IMR-90 (cell line): ENCODE data around the gene AMER2. TPM values are rescaled to one million over a fixed set of nuclear protein-coding genes. Genes with fewer than 3 reads are reported as not detected.

Experiments
- ATAC-seq: fragments of 200-7000 bp; cut with Tn5 transposase; 2 replicates; pipeline ENCODE4 v1.9.1; 2020; ENCODE audit warnings: low read depth, mild to moderate bottlenecking, moderate library complexity
- BruUV-seq: library from RNA; stranded (reverse); fragments of 400-500 nt; replicated peaks from 2 replicates; lab custom pipeline; 2021; lab: Mats Ljungman, UMichigan
- CTCF ChIA-PET: fragments of 300-600 bp; formaldehyde crosslinking; extraction: SDS; loops from one replicate; lab custom pipeline; 2021; ENCODE audit warnings: antibody characterized with exemption; lab: Yijun Ruan, JAX
- POLR2A ChIA-PET: fragments of 300-600 bp; sonication (Branson Sonifier 250); formaldehyde crosslinking; loops from one replicate; lab custom pipeline; 2022; ENCODE audit warnings: antibody characterized with exemption; ENCODE audit not compliant: unreplicated experiment; lab: Charles Lee
- DNase-seq: peaks from one replicate; pipeline ENCODE4 v3.0.0; 2013
- H2AFZ ChIP-seq: replicated peaks from 2 replicates; pipeline ENCODE3; 2013; ENCODE audit warnings: low read length, mild to moderate bottlenecking; ENCODE audit not compliant: poor library complexity
- H2AK5ac ChIP-seq: 2 replicates; pipeline ENCODE4 v1.6.1; 2013; ENCODE audit warnings: low read depth, low read length, inconsistent platforms
- H2AK9ac ChIP-seq: replicated peaks from 2 replicates; pipeline ENCODE3; 2013; ENCODE audit warnings: mild to moderate bottlenecking, low read depth, low read length, moderate library complexity; ENCODE audit not compliant: poor library complexity
- H2BK120ac ChIP-seq: 2 replicates; pipeline ENCODE4 v1.6.1; 2013; ENCODE audit warnings: low read depth, low read length, inconsistent platforms
- H2BK15ac ChIP-seq: 3 replicates; pipeline ENCODE4 v1.6.1; 2013; ENCODE audit warnings: low read depth, low read length, inconsistent platforms
- H2BK20ac ChIP-seq: 2 replicates; pipeline ENCODE4 v1.6.1; 2013; ENCODE audit warnings: low read depth, mild to moderate bottlenecking, inconsistent platforms, low read length, moderate library complexity
- H2BK5ac ChIP-seq: 2 replicates; pipeline ENCODE4 v1.6.1; 2013; ENCODE audit warnings: mild to moderate bottlenecking, low read depth, low read length, inconsistent platforms; ENCODE audit not compliant: poor library complexity, severe bottlenecking
- H3K14ac ChIP-seq: replicated peaks from 2 replicates; pipeline ENCODE4 v1.6.1; 2013; ENCODE audit warnings: low read depth, low read length, inconsistent platforms
- H3K18ac ChIP-seq: 2 replicates; pipeline ENCODE4 v1.6.1; 2013; ENCODE audit warnings: low read depth, low read length, control low read depth
- H3K23ac ChIP-seq: 2 replicates; pipeline ENCODE4 v1.6.1; 2013; ENCODE audit warnings: low read depth, low read length, inconsistent platforms
- H3K27ac ChIP-seq: 2 replicates; pipeline ENCODE4 v1.5.1; 2013; ENCODE audit warnings: mild to moderate bottlenecking, control low read depth, low read length; ENCODE audit not compliant: insufficient read depth
- H3K27me3 ChIP-seq: 2 replicates; pipeline ENCODE4 v1.6.1; 2013; ENCODE audit warnings: low read length; ENCODE audit not compliant: control insufficient read depth, insufficient read depth
- H3K36me3 ChIP-seq: 2 replicates; pipeline ENCODE4 v1.6.1; 2013; ENCODE audit warnings: low read length, mixed read lengths; ENCODE audit not compliant: control insufficient read depth, insufficient read depth
- H3K4ac ChIP-seq: 2 replicates; pipeline ENCODE4 v1.6.1; 2013; ENCODE audit warnings: low read depth, low read length, inconsistent platforms
- H3K4me1 ChIP-seq: 2 replicates; pipeline ENCODE4 v1.6.1; 2013; ENCODE audit warnings: low read length, mixed read lengths; ENCODE audit not compliant: control insufficient read depth, insufficient read depth
- H3K4me2 ChIP-seq: 2 replicates; pipeline ENCODE4 v1.6.1; 2013; ENCODE audit warnings: low read depth, mild to moderate bottlenecking, control low read depth, low read length, moderate library complexity
- H3K4me3 ChIP-seq: 2 replicates; pipeline ENCODE4 v1.5.1; 2013; ENCODE audit warnings: low read depth, mild to moderate bottlenecking, control low read depth, low read length, moderate library complexity; ENCODE audit not compliant: insufficient read depth
- H3K56ac ChIP-seq: 2 replicates; pipeline ENCODE4 v1.6.1; 2013; ENCODE audit warnings: low read length, inconsistent platforms; ENCODE audit not compliant: insufficient read depth; ENCODE audit errors: extremely low read depth
- H3K79me1 ChIP-seq, 2 experiments: 2 replicates each; pipeline ENCODE4 v1.6.1; 2013; ENCODE audit warnings: low read length in 2 of 2, inconsistent platforms in 1 of 2, low read depth in 1 of 2
- H3K9ac ChIP-seq: 2 replicates; pipeline ENCODE4 v1.6.1; 2013; ENCODE audit warnings: low read depth, low read length, control low read depth
- H3K9me1 ChIP-seq: 2 replicates; pipeline ENCODE4 v1.6.1; 2013; ENCODE audit warnings: low read length, inconsistent platforms; ENCODE audit not compliant: insufficient read depth
- H3K9me3 ChIP-seq: 2 replicates; pipeline ENCODE4 v1.6.1; 2013; ENCODE audit warnings: low read length; ENCODE audit not compliant: control insufficient read depth, insufficient read depth
- H4K20me1 ChIP-seq: 2 replicates; pipeline ENCODE4 v1.6.1; 2013; ENCODE audit warnings: low read length, inconsistent platforms; ENCODE audit not compliant: insufficient read depth
- H4K5ac ChIP-seq: 2 replicates; pipeline ENCODE4 v1.6.1; 2013; ENCODE audit warnings: mild to moderate bottlenecking, low read depth, low read length, control low read depth
- H4K8ac ChIP-seq, 2 experiments: 2 replicates each; pipeline ENCODE4 v1.6.1; 2013; ENCODE audit warnings: low read depth in 2 of 2, low read length in 2 of 2, control low read depth in 1 of 2, inconsistent platforms in 1 of 2
- H4K91ac ChIP-seq: 2 replicates; pipeline ENCODE4 v1.6.1; 2013; ENCODE audit warnings: low read depth, low read length, inconsistent platforms; ENCODE audit not compliant: insufficient read depth
- BHLHE40 ChIP-seq: fragments of 150-350 bp; IDR thresholded peaks from 2 replicates; pipeline ENCODE4 v1.6.1; 2016; ENCODE audit warnings: mild to moderate bottlenecking, low read depth, low read length
- CEBPB ChIP-seq: IDR thresholded peaks from 2 replicates; pipeline ENCODE4 v1.6.1; 2012; ENCODE audit warnings: low read depth, low read length, improper control_type of control experiment
- CHD1 ChIP-seq: IDR thresholded peaks from 2 replicates; pipeline ENCODE4 v1.6.1; 2012; ENCODE audit warnings: low read depth, low read length, improper control_type of control experiment
- CTCF ChIP-seq: conservative IDR thresholded peaks from 2 replicates; pipeline ENCODE4 v1.5.1; 2012; ENCODE audit warnings: mild to moderate bottlenecking, low read depth, low read length, improper control_type of control experiment
- ELK1 ChIP-seq: fragments of 150-350 bp; IDR thresholded peaks from 2 replicates; pipeline ENCODE4 v1.6.1; 2016; ENCODE audit warnings: low read depth, mild to moderate bottlenecking, low read length, moderate library complexity, borderline replicate concordance
- MAFK ChIP-seq: IDR thresholded peaks from 2 replicates; pipeline ENCODE4 v1.6.1; 2012; ENCODE audit warnings: low read depth, low read length, improper control_type of control experiment
- MAZ ChIP-seq: IDR thresholded peaks from 2 replicates; pipeline ENCODE4 v1.6.1; 2012; ENCODE audit warnings: low read depth, mild to moderate bottlenecking, low read length, improper control_type of control experiment, moderate library complexity, borderline replicate concordance
- MXI1 ChIP-seq: IDR thresholded peaks from 2 replicates; pipeline ENCODE4 v1.6.1; 2012; ENCODE audit warnings: low read depth, mild to moderate bottlenecking, low read length, moderate library complexity, borderline replicate concordance
- NFE2L2 ChIP-seq: fragments of 150-350 bp; IDR thresholded peaks from 2 replicates; pipeline ENCODE4 v1.6.1; 2016; ENCODE audit warnings: low read depth, mild to moderate bottlenecking, low read length
- POLR2A ChIP-seq: IDR thresholded peaks from 2 replicates; pipeline ENCODE4 v1.6.1; 2012; ENCODE audit warnings: mild to moderate bottlenecking, low read depth, low read length
- RAD21 ChIP-seq: IDR thresholded peaks from 2 replicates; pipeline ENCODE4 v1.6.1; 2012; ENCODE audit warnings: low read length, improper control_type of control experiment
- RCOR1 ChIP-seq: IDR thresholded peaks from 2 replicates; pipeline ENCODE4 v1.6.1; 2012; ENCODE audit warnings: mild to moderate bottlenecking, low read length, improper control_type of control experiment; ENCODE audit not compliant: insufficient replicate concordance
- RFX5 ChIP-seq: IDR thresholded peaks from 2 replicates; pipeline ENCODE4 v1.8.0; 2012; ENCODE audit warnings: low read depth, mild to moderate bottlenecking, low read length, moderate library complexity
- SMC3 ChIP-seq: fragments of 150-350 bp; IDR thresholded peaks from 2 replicates; pipeline ENCODE4 v1.6.1; 2016; ENCODE audit warnings: low read depth, mild to moderate bottlenecking, antibody characterized with exemption, low read length, moderate library complexity
- USF2 ChIP-seq: fragments of 150-350 bp; IDR thresholded peaks from 2 replicates; pipeline ENCODE4 v1.6.1; 2017; ENCODE audit warnings: mild to moderate bottlenecking, antibody characterized with exemption, low read length, low read depth
- WGBS, 2 experiments: methylation state at CpG; one replicate each; pipeline versions ENCODE4 v1.1.5 to v1.1.7; 2013; ENCODE audit warnings: missing lambda C conversion rate in 2 of 2; ENCODE audit not compliant: insufficient read length in 1 of 2; ENCODE audit errors: extremely low coverage in 2 of 2; 5-methylcytosine and 5-hydroxymethylcytosine counted together
- dilution Hi-C: fragments of 300-500 bp; cut with HindIII; formaldehyde crosslinking; loops from one replicate; pipeline ENCODE4 v1.14.3; 2018; ENCODE audit warnings: low sequenced_read_pairs; ENCODE audit not compliant: unreplicated experiment
- in situ Hi-C: fragments of 300-500 bp; cut with MboI; formaldehyde crosslinking; loops from 3 replicates; pipeline ENCODE4 v1.14.3; 2019; ENCODE audit warnings: low sequenced_read_pairs, inconsistent platforms, mixed read lengths
- intact Hi-C: fragments of 100-400 bp; cut with micrococcal nuclease; formaldehyde crosslinking; loops from 2 replicates; pipeline ENCODE4 v1.10.0; 2022
- polyA plus RNA-seq, 3 experiments: library from polyadenylated mRNA; depleted of rRNA; stranded (reverse); fragments of >200 nt; gene quantifications; 2 replicates each; pipeline ENCODE4 v1.2.3, GENCODE V29; 2012; ENCODE audit warnings: low replicate concordance in 1 of 3
- total RNA-seq: library from RNA; depleted of rRNA; stranded (reverse); fragments of >200 nt; gene quantifications from 2 replicates; pipeline ENCODE4 v1.2.3, GENCODE V29; 2012

The AMER2 gene
- total and polyA plus RNA-seq, 2 of the 4 experiments (the other 2 are of a cell fraction), result not detected

- H3K9ac ChIP-seq, result no peak overlapping the region
- H3K27ac ChIP-seq, result no peak overlapping the region
- H2AK5ac ChIP-seq, result no peak overlapping the region
- DNase-seq (no peak), ATAC-seq (no peak)
- no peak overlapping the region for H4K8ac ChIP-seq
- CTCF ChIA-PET, result no interaction called here
- no peak overlapping the region for H3K23ac ChIP-seq
- intact Hi-C loops (no loop called here), dilution Hi-C loops (no loop called here), in situ Hi-C loops (no loop called here)
- no peak overlapping the region for H3K56ac ChIP-seq
- H3K14ac ChIP-seq, result no peak overlapping the region
- no peaks in the 10 kb centered on the region for H3K9me1 ChIP-seq
- no peaks in the 10 kb centered on the region for H3K4me1 ChIP-seq
- no peak overlapping the region for H2BK20ac ChIP-seq
- H3K79me1 ChIP-seq, result no peaks in the 10 kb centered on the region
- H3K4me2 ChIP-seq, result no peak overlapping the region
- H4K91ac ChIP-seq, result no peak overlapping the region
- no peaks in the 10 kb centered on the region for H4K20me1 ChIP-seq
- POLR2A ChIA-PET, result no interaction called here
- H3K4me3 ChIP-seq, result no peak overlapping the region
- BruUV-seq, result no TSS peak
- H3K36me3 ChIP-seq, result no peaks in the 10 kb centered on the region
- H2BK15ac ChIP-seq, result no peak overlapping the region
- TF ChIP-seq SMC3, result no peak
- no peak for TF ChIP-seq NFE2L2
- TF ChIP-seq MXI1, result no peak
- TF ChIP-seq POLR2A, result no peak
- TF ChIP-seq BHLHE40, result no peak
- TF ChIP-seq CEBPB, result no peak
- TF ChIP-seq CTCF, result no peak
- no peak for TF ChIP-seq RCOR1
- TF ChIP-seq RFX5, result no peak
- no peak for TF ChIP-seq MAZ
- no peak for TF ChIP-seq CHD1
- no peak for TF ChIP-seq USF2
- no peak for TF ChIP-seq ELK1
- TF ChIP-seq RAD21, result no peak
- no peak for TF ChIP-seq MAFK
- no peak overlapping the region for H2AFZ ChIP-seq
- no peak overlapping the region for H2AK9ac ChIP-seq
- 33% methylated on average over 2 of the region's 6 CpGs; no CpG with 5 or more reads in 1 of the 2 experiments for WGBS, 2 experiments
- H3K9me3 ChIP-seq, result no peaks in the 10 kb centered on the region
- no peak overlapping the region for H2BK120ac ChIP-seq
- H3K18ac ChIP-seq, result no peak overlapping the region
- H2BK5ac ChIP-seq, result no peak overlapping the region
- H4K5ac ChIP-seq, result no peak overlapping the region
- peaks cover 5% of the 10 kb centered on the region for H3K27me3 ChIP-seq
- H3K4ac ChIP-seq, result no peak overlapping the region
Observed at GRCh38 chr13:25131881-25132420, 40.1 kb downstream of the AMER2 start.
